Activated CD4-positive, alpha-beta T cell treated with anti-CD3 and anti-CD28 coated beads for 1 hour (primary cell): ENCODE results near the gene UNC93A.
"Not testable (repeated sequence)": the region's sequence is repeated elsewhere in the genome, so short reads cannot be mapped to it uniquely, and the experiment has no call there.

Experiments used
- DNase-seq: peaks from one replicate; pipeline ENCODE4 v3.0.0-alpha.2; 2020

Gene UNC93A

GRCh38 chr6:167294651-167295494 lies 3.8 kb downstream of the UNC93A start:
- no peak for DNase-seq

DNA sequence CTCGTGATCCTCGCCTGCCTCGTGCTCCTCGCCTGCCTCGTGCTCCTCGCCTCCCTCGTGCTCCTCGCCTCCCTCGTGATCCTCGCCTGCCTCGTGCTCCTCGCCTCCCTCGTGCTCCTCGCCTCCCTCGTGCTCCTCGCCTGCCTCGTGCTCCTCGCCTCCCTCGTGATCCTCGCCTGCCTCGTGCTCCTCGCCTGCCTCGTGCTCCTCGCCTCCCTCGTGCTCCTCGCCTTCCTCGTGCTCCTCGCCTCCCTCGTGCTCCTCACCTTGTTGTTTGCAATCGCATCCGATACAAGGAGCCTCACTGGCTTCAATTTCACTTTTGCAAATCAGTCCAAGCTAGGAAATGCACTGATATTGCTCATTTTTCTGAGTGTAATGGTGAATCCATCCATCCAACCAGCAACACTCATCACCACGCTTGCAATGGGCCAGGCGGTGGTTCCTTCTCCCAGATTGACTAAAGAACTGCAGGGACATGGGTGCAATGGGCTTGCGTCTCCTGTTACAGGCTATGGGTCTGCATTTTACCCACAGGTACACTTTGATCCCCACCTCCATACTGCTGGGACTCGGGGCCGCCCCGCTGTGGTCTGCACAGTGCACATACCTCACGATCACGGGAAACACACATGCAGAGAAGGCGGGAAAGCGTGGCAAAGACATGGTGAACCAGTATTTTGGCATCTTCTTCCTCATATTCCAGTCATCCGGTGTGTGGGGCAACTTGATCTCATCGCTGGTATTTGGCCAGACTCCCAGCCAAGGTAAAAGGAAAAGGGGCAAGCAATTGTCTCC lies 4.6 kb downstream of the UNC93A start:
- DNase-seq: no peak

DNA sequence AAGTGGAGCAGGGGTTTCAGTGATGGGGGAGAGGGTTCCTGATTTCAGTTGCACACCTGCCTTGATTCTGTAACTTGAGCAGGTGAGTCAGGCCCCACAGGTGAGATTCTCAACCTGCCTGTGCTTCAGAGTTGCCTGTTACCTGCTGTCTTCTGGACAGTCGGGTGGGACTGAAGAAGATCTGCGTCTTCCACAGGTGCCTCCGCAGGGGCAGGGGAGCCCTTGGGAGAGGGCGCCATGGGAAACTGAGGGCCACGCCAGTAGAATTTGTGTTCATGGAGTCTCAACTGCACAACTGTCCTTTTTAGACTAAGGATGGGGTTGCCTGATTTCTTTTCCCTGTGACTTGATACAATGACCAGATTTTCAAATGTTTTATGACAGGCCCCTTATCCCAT lies 5.2 kb downstream of the UNC93A start:
- no peak for DNase-seq

GRCh38 chr6:167296902-167297301 lies 5.8 kb downstream of the UNC93A start:
- no peak for DNase-seq

DNA sequence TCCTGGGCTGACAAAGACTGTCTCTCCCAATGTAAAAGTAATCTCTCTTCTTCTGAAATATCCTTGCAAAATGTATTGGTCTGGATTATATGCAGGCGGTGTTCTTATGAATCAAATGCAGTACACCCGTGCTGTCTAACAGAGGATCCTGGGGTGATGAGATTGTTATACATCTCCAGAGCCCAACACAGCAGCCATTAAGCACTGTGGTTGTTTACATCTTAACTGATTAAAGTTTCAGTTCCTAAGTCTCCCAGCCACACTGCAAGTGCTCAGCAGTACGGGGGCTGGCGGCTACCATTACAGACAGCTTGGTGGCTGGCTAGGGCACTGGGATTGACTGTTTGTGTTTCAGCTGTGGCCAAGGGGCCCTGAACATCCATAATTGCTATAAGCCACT lies 7.0 kb downstream of the UNC93A start:
- DNase-seq: no peak

DNA sequence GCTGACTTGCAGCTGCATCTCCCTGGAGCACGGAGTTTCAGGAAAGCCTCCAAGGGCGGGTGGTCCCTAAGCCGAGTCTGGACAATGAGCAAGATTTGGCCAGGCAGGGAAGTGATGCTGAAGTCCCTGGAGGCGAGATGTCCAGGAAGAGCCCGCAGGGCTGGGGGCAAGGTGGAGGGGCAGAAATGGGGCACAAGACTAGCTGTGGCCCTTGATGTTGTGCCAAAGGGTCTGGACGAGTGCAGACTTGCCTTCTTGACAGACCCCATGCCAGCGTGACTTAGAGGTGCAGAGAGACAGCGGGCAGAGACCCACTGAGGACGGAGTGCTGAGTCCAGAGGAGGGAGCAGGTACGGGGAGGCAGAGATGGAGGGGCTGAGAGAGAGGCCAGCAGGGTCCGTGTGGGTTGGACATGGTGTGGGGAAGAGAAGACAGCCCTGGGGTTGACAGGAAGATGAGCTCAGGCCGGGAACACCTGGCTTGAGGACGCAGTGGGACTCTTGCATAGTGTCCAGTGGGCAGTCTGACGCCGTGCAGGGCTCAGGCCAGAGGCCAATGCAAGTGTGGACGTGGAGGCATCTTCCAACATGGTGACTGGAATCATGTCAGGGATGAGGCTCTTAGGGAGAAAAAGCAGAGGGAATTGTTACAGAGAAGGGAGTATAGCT lies 8.7 kb downstream of the UNC93A start:
- DNase-seq: no peak

- no peak for DNase-seq
Observed at GRCh38 chr6:167300902-167301777, 10.0 kb downstream of the UNC93A start.

GRCh38 chr6:167302074-167302473 lies 11.0 kb downstream of the UNC93A start:
- no peak for DNase-seq

- no peak for DNase-seq
Observed at GRCh38 chr6:167302796-167303195, 11.7 kb downstream of the UNC93A start.

- no peak for DNase-seq
Observed at GRCh38 chr6:167303675-167304625, 12.8 kb downstream of the UNC93A start.

- DNase-seq: no peak
Observed at GRCh38 chr6:167304912-167305311, 13.8 kb downstream of the UNC93A start.

DNA sequence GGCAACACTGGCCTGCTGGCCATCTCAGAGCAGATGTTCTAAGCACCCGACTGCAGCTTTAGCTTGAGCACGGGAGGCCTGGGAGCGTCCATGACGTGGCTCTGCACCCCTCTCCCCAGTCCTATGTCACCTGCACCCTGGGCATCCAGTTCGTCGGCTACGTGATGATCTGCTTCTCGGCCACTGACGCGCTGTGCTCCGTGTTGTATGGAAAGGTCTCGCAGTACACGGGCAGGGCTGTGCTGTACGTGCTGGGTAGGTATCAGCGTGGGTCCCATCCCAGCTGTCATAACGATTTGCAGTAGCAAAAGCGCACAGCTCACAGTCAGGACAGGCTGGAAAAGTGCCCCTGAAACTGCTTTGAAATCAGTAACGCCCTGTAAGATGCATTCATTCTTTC lies 14.7 kb downstream of the UNC93A start:
- no peak for DNase-seq

GRCh38 chr6:167306401-167306998 lies 15.4 kb downstream of the UNC93A start:
- DNase-seq: no peak

DNA sequence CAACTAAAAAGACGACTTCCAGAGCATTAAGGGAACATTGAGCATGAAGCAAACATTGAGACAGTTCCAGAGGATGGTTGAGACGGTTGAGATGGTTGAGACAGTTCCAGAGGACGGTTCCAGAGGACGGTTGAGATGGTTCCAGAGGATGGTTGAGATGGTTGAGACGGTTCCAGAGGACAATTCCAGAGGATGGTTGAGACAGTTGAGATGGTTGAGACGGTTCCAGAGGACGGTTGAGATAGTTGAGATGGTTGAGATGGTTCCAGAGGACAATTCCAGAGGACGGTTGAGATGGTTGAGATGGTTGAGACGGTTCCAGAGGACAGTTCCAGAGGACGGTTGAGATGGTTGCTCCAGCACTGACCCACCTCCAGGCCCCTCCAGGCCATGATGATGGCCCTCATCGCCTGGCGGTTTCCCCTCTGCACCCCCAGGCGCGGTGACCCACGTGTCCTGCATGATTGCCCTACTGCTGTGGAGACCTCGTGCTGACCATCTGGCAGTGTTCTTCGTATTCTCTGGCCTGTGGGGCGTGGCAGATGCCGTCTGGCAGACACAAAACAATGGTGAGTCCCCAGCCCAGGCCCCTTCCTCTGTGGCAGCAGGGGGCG lies 16.3 kb downstream of the UNC93A start:
- no peak for DNase-seq

- DNase-seq: no peak
Observed at GRCh38 chr6:167308207-167308606, 17.1 kb downstream of the UNC93A start.

- DNase-seq: not testable (repeated sequence)
Observed at GRCh38 chr6:167309355-167310192, 18.5 kb downstream of the UNC93A start.

DNA sequence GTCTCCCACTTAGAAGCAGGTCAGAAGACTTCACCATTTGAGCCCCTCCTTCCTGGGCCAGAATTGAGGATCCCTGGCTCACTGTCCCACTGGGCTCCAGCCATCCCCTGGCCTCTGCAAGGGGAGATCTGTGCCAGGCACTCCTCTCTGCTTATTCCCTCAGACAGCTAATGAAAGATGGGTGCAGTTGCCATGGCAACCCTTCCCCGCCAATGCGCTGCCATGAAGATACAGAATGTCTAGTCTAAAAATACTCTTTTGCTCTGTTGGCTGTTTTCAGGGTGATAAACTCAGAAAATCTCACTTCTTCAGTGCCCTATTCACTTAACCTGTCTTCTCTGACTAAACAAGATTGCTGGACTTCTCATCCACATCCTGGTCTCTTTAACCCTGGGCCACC lies 20.2 kb downstream of the UNC93A start:
- no peak for DNase-seq

DNA sequence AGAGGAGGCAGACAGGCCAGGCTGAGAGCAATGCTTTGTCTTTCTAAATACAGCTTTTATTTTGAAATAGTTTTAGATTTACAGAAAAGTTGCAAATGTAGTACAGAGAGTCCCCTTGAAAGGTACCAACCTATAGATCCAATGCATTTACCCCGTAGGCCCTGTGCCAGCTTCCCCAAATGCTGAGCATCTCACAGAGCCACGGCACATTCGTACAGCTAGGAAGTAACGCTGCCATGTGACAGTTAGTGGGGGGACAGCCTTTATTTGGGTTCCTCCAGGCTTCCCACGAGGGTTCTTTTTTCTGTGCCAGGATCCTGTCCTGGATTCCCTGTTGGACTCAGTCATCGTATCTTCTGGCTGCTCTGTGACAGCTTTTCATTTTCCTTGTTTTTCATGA lies 20.6 kb downstream of the UNC93A start:
- not testable (repeated sequence) for DNase-seq

DNA sequence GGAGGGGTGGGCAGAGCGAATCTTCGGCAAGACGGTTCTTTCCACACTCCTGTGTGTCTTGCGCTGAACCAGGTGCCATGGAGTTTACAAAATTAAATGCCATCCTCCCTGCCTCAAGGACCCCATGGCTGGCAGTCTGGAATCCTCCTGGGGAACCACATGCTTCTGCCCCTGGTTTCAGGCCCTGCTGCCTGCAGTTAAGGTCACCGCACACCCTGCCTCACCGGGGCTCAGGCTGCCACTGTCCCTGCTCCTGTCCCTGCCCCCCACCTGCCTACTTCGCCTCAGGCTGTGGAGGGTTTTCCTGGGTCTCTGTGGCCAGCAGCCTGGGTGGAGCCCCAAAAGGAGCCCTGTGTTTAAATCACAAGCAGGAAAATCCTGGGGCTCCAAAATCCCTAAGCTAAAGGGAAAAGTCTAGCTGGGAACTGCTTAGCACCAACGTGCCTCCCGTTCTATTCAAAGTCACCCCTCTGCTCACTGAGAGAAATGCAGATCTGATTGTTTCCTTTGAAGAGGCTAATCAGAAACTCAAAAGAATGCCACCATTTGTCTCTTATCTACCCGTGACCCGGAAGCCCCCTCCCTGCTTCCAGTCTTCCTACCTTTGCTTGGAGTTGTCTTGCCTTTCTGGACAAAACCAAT lies 23.2 kb downstream of the UNC93A start:
- DNase-seq: no peak
